Stimulated activated CD4-positive, alpha-beta T cell treated with anti-CD3 and anti-CD28 coated beads, Interleukin-1b, Interleukin-23, amount 100 ng/mL, for 4 hours (primary cell): ENCODE measurements around the gene KCNJ14.
A peak's percentile ranks its signal among the peaks of the same experiment; 100 is the strongest.

Source experiments
- DNase-seq, 2 donors: peaks; one replicate each; pipeline ENCODE4 v3.0.0-alpha.2; 2020; ENCODE audit warnings: low read depth in 2 of 2

KCNJ14 gene

GRCh38 chr19:48455171-48455907 is at the start of gene KCNJ14:
TSS of gene KCNJ14 (plus strand) at chr19:48455574. CDS start at chr19:48461725, 6,151 bp downstream.
- DNase-seq = no peak

GRCh38 chr19:48405850-48406249 is 49.5 kb upstream of the KCNJ14 start:
- no peak for DNase-seq

DNA sequence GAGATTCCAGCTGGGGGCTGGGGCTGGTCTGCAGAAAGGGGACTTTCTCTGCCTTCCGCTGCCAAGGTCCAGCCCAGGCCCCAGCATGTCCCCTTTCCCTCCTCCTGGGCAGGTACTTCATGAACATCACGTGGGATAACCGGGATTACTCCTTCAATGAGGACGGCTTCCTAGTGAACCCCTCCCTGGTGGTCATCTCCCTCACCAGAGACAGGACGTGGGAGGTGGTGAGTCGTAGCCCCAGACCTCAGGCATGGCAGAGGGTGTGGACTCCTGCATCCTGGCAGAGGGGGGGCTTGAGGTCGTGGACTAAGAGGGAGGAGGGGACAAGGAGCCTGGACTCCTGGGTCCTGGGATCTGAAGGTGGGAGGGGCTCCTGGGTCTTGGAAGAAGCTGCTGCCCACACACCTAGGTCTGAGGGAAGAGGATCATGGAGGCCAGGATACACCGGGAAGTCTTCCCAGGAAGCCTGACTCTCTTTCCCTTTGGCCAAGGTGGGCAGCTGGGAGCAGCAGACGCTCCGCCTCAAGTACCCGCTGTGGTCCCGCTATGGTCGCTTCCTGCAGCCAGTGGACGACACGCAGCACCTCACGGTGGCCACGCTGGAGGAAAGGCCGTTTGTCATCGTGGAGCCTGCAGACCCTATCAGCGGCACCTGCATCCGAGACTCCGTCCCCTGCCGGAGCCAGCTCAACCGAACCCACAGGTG is 41.3 kb upstream of the KCNJ14 start:
- no peak for DNase-seq

- DNase-seq = peak; percentile 54 to 56
Measured at GRCh38 chr19:48415395-48415794, 40.0 kb upstream of the KCNJ14 start.

- no peak for DNase-seq
Measured at GRCh38 chr19:48415806-48416221, 39.6 kb upstream of the KCNJ14 start.

GRCh38 chr19:48417421-48417820 is 38.0 kb upstream of the KCNJ14 start:
- no peak for DNase-seq

GRCh38 chr19:48418317-48419064 is 36.9 kb upstream of the KCNJ14 start:
- DNase-seq = no peak

DNA sequence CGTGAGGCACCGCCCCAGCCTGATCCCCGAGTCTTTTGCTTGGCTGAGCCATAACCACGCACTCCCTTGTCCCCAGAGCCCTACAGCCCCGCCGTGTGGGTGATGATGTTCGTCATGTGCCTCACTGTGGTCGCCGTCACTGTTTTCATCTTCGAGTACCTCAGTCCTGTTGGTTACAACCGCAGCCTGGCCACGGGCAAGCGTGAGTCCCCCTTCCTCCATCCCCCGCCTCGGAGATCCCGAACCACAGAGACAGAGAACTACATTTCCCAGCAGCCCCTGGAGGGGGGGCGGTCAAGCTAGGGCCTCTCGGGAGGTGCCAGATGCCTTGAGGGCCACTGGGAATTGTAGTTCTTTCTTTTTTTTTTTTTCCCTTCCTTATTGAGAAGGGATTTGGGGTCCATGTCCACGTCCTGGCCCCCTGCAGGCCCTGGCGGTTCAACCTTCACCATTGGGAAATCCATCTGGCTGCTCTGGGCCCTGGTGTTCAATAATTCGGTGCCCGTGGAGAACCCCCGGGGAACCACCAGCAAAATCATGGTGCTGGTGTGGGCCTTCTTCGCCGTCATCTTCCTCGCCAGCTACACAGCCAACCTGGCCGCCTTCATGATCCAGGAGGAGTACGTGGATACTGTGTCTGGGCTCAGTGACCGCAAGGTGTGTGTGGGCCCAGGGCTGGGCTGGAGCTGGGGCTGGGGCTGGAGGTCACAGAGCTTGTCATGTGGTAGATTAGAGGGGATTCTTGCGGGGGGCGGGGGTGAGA is 36.0 kb upstream of the KCNJ14 start:
- peak; percentile 45 to 49 for DNase-seq

GRCh38 chr19:48421548-48421947 is 33.8 kb upstream of the KCNJ14 start:
- DNase-seq = no peak

DNA sequence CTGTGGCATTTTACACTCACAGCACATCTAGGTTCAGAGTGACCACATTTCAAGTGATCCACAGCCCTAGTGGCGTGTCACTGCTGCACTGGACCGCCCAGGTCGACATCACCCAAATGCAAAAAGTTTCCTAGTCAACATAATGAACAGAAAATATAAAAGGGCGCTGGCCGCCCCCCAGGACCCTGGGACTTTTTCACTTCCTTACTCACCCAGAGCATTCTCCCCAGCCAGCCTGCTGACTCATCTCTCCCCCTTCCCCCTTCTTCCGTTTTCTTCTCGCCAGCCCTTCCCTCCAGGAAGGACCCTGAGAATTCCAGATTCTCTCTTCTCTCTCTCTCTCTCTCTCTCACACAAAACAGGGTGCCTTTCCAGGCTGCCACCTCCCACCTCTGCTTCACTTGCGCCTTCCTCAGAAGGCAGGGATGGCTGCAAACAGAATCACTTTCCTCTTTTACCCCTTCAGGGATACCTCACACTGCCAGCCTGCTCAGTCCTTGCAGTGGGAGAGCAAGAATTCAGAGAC is 30.6 kb upstream of the KCNJ14 start:
- DNase-seq = no peak

DNA sequence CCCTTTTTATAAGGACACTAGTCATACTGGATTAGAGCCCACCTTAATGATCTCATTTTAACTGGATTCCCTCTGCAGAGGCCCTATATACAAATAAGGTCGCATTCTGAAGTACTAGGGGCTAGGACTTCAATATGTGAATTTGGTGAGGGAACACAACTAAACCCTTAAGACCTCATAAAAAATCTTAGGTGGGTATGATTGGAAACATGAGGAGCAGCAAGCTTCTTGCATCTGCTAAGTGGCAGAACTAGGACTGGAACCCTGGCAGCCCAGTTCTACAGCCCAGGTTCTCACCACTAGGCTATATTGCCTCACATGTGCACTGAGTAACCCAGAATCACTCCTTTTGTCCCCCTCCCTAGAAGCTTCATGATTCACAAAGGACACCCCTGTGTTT is 26.7 kb upstream of the KCNJ14 start:
- DNase-seq = no peak

DNA sequence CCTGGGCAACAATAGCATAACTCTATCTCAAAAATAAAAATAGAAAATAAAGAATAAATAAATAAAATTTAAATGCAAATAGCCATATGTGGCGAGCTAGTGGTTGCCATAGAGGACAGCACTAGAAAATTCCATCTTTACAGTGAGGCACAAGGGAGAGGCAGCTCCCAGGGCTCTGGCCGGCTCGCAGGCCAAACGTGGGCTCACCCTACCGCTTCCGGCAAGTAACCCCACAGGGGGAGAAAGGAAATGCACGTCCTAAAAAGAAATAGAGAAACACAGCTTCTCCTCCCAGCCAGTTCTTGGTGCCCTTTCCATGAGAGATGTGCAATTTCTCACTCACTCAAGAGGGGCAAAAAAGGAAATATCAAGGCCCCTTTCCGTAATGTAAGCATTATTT is 22.0 kb upstream of the KCNJ14 start:
- DNase-seq = no peak

DNA sequence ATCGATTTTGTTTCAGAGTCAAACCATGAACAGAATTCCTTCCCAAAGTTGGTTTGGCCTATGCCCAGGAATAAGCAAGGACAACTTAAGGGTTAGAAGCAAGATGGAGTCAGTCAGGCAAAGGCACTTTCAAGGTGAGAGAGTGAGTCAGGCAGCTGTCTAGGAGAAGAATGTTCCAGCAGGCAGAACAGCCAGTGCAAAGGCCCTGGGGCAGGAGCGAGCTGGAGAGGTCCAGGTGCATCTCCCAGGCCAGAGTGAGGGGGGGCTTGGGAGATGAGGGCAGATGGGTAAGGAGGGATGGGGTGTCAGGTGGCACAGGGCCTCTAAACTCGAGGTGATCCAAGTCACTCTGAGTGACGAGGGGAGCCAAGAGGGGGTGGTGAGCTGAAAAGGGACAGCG is 18.8 kb upstream of the KCNJ14 start:
- no peak for DNase-seq

- no peak for DNase-seq
Measured at GRCh38 chr19:48441360-48442050, 13.9 kb upstream of the KCNJ14 start.

DNA sequence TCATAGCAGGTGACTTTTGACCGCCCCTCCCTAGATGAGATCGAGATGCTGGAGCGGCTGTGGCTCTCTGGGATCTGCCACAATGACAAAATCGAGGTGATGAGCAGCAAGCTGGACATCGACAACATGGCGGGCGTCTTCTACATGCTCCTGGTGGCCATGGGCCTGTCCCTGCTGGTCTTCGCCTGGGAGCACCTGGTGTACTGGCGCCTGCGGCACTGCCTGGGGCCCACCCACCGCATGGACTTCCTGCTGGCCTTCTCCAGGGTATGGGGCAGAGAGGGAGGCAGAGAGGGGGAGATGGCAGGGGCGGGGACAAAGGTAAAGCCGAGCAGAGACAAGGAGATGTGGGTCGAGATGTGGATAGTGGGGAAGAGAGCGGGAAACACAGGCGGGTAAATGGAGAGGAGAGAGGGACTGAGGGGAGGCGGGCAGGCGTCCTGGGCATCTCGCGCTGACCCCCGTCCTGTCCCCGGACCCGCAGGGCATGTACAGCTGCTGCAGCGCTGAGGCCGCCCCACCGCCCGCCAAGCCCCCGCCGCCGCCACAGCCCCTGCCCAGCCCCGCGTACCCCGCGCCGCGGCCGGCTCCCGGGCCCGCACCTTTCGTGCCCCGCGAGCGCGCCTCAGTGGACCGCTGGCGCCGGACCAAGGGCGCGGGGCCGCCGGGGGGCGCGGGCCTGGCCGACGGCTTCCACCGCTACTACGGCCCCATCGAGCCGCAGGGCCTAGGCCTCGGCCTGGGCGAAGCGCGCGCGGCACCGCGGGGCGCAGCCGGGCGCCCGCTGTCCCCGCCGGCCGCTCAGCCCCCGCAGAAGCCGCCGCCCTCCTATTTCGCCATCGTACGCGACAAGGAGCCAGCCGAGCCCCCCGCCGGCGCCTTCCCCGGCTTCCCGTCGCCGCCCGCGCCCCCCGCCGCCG is 13.0 kb upstream of the KCNJ14 start:
- DNase-seq = no peak

DNA sequence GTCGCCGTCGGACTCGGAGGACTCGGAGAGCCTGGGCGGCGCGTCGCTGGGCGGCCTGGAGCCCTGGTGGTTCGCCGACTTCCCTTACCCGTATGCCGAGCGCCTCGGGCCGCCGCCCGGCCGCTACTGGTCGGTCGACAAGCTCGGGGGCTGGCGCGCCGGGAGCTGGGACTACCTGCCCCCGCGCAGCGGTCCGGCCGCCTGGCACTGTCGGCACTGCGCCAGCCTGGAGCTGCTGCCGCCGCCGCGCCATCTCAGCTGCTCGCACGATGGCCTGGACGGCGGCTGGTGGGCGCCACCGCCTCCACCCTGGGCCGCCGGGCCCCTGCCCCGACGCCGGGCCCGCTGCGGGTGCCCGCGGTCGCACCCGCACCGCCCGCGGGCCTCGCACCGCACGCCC is 12.1 kb upstream of the KCNJ14 start:
- no peak for DNase-seq

DNA sequence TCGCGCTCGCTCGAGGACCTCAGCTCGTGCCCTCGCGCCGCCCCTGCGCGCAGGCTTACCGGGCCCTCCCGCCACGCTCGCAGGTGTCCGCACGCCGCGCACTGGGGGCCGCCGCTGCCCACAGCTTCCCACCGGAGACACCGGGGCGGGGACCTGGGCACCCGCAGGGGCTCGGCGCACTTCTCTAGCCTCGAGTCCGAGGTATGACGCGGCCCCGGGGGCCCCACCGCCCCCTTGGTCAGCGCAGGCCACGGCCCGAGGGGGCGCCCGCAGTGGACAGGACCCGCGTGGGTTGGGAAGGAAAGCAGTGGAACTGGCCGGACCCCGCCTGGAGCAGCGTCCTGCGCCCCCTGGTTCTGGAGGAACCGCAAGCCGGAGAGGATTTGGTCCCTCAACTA is 11.6 kb upstream of the KCNJ14 start:
- DNase-seq = no peak

- DNase-seq = no peak
Measured at GRCh38 chr19:48444129-48444935, 11.0 kb upstream of the KCNJ14 start.

- no peak for DNase-seq
Measured at GRCh38 chr19:48444936-48445200, 10.5 kb upstream of the KCNJ14 start.

DNA sequence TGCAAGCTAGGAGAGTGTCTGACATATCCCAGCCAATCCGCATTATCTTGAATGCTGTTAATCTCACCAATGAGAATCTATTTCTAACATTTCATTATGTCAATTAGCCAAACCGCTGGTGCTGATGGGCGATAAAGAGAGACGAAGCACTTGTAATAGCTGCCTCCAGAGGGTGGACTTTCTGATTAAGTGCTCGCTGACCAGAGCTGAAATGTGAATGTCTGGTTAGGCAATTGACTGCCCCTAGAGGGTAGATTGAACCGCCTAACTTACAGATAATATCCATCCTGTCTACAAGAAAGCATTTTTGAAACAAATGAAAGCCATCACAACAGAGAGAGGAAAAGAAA is 10.1 kb upstream of the KCNJ14 start:
- no peak for DNase-seq
